ENCODE results near the gene TUBG2. TPM values are rescaled to one million over a fixed set of nuclear protein-coding genes. Genes with fewer than 3 reads are reported as not detected.

Gene TUBG2
- total RNA-seq, 4 donors from 2014 or later = 19.7 to 57.3 (median 33.7) TPM

- Histone ChIP-seq H3K27ac (no peak overlapping the region), H3K36me3 (peaks cover 0 to 98% of the 10 kb centered on the region in 2 donors), H3K9me3 (no peaks in the 10 kb centered on the region), H3K27me3 (no peaks in the 10 kb centered on the region), H3K4me1 (peaks cover 0 to 15% (median 3%) of the 10 kb centered on the region in 3 donors), H3K4me3 (no peak overlapping the region)
- ATAC-seq = no peak
- WGBS, 2 donors (ENCODE audit: low coverage in 1 of 2) = 89 to 91% methylated on average over 5 to 6 of the region's 19 CpGs
- TF ChIP-seq EP300 (IDR thresholded peaks at IDR 0.05) (no peak), POLR2A (IDR thresholded peaks at IDR 0.05) (no peak), POLR2AphosphoS5 (IDR thresholded peaks at IDR 0.05) (no peak), CTCF (IDR thresholded peaks at IDR 0.05) (no peak)
These were observed 38.2 kb downstream of the TUBG2 start for GRCh38 chr17:42697108-42697811.

GRCh38 chr17:42698736-42699414 lies 39.8 kb downstream of the TUBG2 start:
- TF ChIP-seq POLR2AphosphoS5 (IDR thresholded peaks at IDR 0.05) = no peak
- no peak for TF ChIP-seq CTCF (IDR thresholded peaks at IDR 0.05)
- no peak for TF ChIP-seq EP300 (IDR thresholded peaks at IDR 0.05)
- no peak for TF ChIP-seq POLR2A (IDR thresholded peaks at IDR 0.05)
- Histone ChIP-seq H3K4me3 (no peak overlapping the region), H3K27me3 (no peaks in the 10 kb centered on the region), H3K36me3 (peaks cover 0 to 98% of the 10 kb centered on the region in 2 donors), H3K27ac (peak overlapping the region in 3 of 4 donors; percentile 20 to 45 (median 29)), H3K9me3 (no peaks in the 10 kb centered on the region), H3K4me1 (peaks cover 0 to 15% (median 3%) of the 10 kb centered on the region in 3 donors)
- peak; percentile 70 for ATAC-seq
- WGBS, 2 donors (ENCODE audit: low coverage in 1 of 2) = no CpG with 5 or more reads among the region's 2 CpGs

- Histone ChIP-seq H3K4me1 (peaks cover 0 to 15% (median 3%) of the 10 kb centered on the region in 3 donors), H3K27me3 (no peaks in the 10 kb centered on the region), H3K9me3 (no peaks in the 10 kb centered on the region), H3K4me3 (no peak overlapping the region), H3K36me3 (peaks cover 0 to 98% of the 10 kb centered on the region in 2 donors), H3K27ac (peak overlapping the region in 3 of 4 donors; percentile 20 to 45 (median 29))
- 76 to 79% methylated on average over 2 to 3 of the region's 4 CpGs for WGBS, 2 donors (ENCODE audit: low coverage in 1 of 2)
- no peak for ATAC-seq
- TF ChIP-seq CTCF (IDR thresholded peaks at IDR 0.05) (no peak), POLR2A (IDR thresholded peaks at IDR 0.05) (no peak), POLR2AphosphoS5 (IDR thresholded peaks at IDR 0.05) (no peak), EP300 (IDR thresholded peaks at IDR 0.05) (no peak)
These were observed 40.3 kb downstream of the TUBG2 start for GRCh38 chr17:42699415-42699740.

- no peak for ATAC-seq
- 66 to 71% methylated on average over 7 to 10 of the region's 10 CpGs for WGBS, 2 donors (ENCODE audit: low coverage in 1 of 2)
- Histone ChIP-seq H3K27ac (no peak overlapping the region), H3K36me3 (peaks cover 0 to 98% of the 10 kb centered on the region in 2 donors), H3K27me3 (no peaks in the 10 kb centered on the region), H3K4me3 (no peak overlapping the region), H3K4me1 (peaks cover 0 to 15% (median 3%) of the 10 kb centered on the region in 3 donors), H3K9me3 (no peaks in the 10 kb centered on the region)
- TF ChIP-seq POLR2A (IDR thresholded peaks at IDR 0.05) (no peak), CTCF (IDR thresholded peaks at IDR 0.05) (no peak), POLR2AphosphoS5 (IDR thresholded peaks at IDR 0.05) (no peak), EP300 (IDR thresholded peaks at IDR 0.05) (no peak)
These were observed 41.7 kb downstream of the TUBG2 start for GRCh38 chr17:42700586-42701289.

Data from gastroesophageal sphincter (tissue), 4 donors.